HG03159 (cell line): ENCODE results near the gene RBBP8NL.
"Not testable (repeated sequence)": the region's sequence is repeated elsewhere in the genome, so short reads cannot be mapped to it uniquely, and the experiment has no call there.

Source experiments
- ATAC-seq: cut with Tn5 transposase; IDR thresholded peaks from one replicate; pipeline ENCODE4 v1.9.1; 2021; ENCODE audit warnings: mild to moderate bottlenecking, moderate library complexity; ENCODE audit not compliant: unreplicated experiment

Gene RBBP8NL

DNA sequence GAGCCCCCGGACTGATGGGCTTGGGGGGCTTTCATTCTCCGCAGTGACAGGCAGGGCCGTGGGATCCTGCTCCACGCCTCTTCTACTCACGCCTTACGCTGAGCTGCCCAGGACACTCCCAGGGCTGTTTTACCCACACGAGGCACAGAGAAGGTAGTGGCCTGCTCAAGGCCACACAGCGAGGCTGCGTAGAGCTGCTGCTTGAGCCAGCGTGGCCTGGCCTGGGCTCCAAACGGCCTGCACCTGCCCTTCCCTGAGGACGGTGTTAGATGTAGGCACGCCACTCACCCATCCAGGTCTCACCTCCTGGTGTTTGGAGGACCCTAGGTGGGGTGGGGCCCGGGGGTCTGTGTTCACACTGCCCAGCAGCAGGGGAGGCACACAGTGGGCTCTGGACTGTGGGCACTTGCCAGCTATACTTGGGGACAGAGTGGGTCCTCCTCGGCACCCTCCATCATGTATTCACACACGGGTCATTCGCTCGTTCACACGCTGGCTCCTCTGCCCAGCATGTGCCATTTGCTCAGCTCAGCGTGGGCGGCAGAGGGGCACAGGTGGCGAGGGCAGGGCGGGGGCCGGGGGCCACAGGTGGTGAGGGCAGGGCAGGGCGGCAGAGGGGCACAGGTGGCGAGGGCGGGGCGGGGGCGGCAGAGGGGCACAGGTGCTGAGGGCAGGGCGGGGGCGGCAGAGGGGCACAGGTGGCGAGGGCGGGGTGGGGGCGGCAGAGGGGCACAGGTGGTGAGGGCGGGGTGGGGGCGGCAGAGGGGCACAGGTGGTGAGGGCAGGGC lies 18.4 kb upstream of the RBBP8NL start:
- no peak for ATAC-seq

DNA sequence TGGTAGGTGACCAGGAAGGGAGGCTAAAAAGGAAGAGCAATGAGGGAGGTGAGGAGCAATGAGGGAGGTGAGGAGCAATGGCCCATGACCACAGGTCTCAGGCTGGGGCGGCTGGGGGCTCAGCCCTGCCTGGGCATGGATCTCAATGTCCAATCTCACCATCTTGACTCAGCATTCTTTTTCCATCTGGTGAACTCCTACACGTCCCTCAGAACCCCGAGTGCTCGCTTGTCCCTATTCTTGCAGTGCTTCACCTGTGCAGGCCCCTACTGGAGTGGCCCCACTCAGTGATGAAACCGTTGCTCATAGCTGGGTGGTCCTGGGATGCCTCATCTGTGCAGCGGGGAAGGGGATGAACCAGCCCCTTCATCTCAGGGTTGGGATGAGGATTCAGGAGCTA lies 16.9 kb upstream of the RBBP8NL start:
- no peak for ATAC-seq

DNA sequence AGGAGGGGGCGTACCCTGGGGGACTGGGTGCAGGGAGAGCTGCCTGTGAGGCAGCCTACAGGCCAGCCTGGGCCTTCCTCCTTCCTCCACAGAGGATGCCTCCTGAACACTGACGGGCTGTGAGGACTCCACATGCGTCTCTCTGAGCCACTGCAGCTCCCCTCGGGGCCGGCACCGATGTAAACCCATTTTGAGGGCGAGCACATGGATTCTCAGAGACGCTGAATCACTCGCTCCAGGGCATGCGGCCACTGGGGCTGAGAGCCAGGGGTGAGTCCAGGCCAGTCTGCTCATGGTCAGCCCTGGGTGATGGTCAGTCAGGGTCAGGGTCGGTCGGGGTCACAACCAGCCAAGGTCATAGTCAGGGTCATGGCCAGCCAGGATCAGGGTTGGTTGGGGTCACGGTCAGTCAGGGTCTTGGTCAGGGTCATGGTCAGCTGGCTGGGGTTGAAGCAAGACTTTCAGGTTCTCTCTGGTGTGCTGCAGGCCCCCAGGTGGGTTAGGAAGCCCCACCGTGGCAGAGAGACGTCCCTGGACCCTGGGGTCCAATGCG lies 14.7 kb upstream of the RBBP8NL start:
- no peak for ATAC-seq

DNA sequence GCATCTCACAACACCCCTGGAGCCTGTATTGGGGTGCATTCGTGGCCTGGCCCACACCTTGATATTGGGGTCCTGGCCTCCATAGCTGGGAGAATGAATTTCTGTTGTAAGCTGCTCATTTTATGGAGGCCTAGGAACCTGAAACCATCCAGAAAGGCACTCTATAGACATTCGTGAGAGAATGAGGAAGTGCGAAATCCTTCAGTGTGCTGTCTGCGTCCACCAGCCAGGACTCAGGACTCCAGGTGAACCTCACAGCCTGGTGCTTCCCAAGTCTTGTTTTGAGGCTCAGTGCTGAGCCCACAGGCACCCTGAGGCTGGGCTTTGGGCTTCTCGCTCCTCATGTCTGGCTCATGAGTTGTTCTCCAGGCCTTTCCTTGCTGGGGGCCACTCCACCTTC lies 11.9 kb upstream of the RBBP8NL start:
- ATAC-seq, result no peak

DNA sequence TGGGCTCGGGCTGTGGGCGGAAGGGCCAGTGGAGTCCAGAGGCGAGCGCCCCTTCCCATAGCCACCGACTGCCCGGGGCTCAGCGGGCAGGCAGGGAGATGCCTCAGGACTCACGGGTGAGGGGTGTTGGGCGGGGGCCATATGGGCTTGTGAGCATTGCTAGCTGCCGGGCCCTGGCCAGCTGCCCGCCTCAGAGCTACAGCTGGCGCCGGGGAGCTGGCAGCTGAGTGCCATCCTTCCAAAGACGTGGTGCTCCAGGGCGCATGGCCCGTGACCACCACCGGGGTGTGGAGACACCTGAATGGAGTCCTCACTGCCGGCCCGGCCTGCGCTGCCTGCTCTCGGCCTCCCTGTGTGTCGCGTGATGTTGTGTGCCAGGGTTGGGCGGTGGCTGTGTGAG lies 10.6 kb upstream of the RBBP8NL start:
- ATAC-seq, result no peak

DNA sequence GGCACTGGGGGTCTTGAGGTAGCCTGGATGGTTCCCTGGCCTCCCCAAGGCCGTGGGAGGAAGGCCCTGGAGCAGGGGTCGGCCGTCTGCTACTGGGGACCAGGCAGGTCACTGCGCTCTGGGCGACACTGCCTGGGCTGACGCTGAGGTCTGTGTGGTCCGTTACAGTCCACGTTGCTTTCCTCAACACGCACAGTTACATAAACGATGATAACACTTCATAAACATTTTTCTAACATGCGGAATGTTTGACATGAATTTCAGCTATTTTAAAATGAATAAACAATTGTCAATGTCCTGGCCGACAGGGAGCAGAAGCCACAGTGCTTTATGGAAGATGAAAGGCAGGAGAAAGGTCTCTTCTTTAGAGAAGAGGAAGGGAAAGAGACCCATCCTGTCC lies 10.2 kb upstream of the RBBP8NL start:
- ATAC-seq, result no peak

DNA sequence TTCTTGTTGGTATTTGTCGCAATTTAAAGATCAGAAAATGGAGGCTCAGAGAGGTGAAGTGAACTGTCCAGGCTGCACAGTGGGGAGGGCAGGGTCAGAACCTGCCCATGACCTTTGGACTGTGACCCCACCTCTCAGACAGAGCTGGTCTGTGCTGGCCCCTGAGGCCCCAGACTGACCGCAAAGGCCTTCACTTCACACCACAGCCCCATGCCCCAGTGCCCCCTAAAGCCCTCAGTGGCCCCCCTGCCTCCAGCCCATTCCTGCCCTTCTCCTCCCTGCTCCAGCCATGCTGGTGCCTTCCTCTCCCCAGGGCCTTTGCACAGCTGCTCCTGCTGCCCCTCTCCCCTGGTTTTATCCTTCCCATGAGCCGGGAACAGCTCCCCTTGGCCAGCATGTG lies 9.4 kb upstream of the RBBP8NL start:
- no peak for ATAC-seq

DNA sequence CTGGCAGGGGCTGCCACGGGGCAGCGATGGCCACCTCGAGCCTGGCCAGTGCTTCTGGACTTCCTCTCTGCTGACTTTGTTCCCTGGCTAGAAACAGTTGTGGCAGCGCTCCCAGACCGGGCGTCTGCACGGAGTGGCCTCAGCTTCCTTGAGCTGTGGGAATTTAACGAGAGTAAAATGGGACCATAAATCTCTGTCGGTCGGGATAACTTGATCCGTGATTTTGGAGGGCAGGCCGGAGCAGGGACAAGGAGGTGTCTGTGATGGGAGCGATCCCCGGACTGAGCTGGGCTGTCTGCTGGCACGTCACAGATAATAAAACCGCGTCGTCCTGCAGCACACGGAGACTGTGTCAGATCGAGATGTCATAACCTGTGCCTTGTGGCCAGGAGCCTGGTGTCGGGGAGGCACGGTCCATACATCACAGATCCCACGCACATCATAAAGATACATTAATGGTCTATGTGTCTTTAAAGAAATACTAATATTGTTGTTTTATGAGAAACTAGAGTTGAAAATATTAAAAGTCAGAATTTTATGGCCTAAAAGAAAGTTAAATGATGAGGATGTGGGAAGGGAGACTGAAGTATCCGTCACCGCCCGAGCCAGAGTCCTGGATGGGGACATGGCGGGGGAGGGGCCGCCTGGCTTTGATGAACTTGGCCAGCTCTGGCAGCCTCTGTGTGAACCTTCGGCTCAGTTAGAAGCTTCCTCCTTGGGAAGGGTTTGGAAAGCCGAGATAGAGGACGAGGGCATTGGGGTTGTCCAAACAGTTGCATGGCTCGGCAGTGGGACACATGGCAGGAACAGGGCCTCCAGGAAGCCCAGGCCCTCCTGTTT lies 6.5 kb upstream of the RBBP8NL start:
- no peak for ATAC-seq

DNA sequence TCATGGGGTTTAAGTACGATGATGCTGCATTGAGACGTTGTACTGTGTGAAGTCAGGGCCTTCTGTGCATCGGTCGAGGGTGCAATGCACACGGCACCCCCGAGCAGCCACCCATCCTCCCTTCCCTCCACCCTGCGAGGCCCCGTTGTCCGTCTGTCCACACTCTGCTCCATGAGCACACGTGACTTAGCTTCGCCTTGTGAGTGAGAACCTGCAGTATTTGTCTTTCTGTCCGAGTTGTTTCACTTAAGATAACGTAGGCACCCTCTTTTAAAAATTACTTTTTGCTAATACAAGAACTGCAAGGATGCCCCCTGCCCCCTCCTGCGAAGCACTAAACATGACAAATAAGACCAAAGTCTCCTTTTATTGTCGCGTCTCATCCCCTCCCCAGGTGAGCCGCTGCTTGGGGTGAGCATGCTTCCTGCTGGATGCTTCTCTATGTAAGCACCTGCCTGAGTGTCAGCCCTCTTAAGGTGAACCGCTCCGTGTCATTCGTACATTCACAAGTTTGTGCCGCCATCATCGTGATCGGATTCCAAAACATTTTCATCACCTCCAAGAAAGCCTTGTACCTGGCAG lies 3.6 kb upstream of the RBBP8NL start:
- no peak for ATAC-seq

DNA sequence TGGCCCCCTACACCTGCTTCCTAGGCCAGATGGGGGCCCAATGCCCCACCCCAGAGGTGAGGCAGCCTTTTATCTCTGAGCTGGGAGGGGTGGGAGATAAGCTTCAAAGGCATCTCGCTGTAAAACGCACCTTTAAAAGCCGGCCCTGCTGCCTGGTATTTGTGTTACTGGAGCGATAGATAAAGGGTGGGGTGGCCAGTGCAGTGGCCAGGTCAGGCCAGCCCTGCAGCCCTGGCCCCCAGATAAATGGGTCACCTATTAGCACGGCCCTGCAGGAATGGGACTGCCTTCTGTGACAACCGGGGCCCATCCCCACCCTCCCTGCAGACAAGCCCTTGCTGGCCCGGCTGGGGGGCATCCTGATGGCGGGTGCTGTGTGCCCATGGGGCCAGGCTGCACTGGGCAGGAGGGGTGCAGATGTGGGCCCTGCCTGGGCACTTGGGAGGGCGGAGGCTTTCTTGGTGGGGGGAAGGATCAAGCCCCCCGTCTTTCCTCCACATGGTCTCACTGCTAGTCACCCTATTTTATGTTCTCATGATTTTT lies 3.0 kb upstream of the RBBP8NL start:
- ATAC-seq, result no peak

DNA sequence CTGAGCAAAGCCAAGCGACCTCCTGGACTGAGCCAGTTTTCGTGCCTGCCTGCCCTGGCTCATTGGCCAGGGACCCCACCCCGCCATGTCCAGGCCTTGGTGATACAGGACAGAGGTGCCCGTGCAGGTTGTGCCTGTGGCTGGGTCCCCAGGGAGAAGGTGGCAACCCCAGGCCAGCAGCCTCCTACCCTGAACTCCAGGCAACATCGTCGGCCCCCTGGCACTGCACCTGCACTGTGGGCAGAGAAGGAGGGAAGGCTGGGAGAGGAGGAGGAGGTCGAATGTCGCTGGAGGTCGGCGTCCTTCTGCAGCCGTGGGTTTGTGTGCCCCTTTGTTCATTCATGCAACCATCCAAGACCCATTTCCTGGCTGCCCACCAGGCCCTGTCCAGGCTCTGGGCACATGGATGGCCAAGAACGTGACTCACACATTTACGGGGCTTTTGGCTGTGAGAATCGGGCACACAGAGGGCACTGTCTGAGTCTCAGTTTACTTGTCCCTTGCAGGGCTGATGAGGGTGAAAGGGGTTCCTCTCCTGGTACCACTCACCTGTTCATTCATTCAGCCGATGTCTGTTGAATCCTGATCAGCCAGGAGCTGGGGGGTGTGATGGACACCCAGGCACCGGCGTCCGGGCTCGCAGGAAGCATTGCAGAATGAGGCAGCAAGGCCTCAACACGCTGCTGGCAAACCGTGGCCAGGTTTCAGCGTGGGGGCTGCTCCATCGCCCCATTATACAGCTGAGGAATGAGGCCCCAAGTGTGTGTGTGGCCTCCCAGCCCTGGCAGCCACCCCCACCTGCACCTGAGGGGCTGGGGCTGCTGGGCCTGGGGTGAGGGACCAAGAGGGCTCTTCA lies 2.3 kb upstream of the RBBP8NL start:
- no peak for ATAC-seq

DNA sequence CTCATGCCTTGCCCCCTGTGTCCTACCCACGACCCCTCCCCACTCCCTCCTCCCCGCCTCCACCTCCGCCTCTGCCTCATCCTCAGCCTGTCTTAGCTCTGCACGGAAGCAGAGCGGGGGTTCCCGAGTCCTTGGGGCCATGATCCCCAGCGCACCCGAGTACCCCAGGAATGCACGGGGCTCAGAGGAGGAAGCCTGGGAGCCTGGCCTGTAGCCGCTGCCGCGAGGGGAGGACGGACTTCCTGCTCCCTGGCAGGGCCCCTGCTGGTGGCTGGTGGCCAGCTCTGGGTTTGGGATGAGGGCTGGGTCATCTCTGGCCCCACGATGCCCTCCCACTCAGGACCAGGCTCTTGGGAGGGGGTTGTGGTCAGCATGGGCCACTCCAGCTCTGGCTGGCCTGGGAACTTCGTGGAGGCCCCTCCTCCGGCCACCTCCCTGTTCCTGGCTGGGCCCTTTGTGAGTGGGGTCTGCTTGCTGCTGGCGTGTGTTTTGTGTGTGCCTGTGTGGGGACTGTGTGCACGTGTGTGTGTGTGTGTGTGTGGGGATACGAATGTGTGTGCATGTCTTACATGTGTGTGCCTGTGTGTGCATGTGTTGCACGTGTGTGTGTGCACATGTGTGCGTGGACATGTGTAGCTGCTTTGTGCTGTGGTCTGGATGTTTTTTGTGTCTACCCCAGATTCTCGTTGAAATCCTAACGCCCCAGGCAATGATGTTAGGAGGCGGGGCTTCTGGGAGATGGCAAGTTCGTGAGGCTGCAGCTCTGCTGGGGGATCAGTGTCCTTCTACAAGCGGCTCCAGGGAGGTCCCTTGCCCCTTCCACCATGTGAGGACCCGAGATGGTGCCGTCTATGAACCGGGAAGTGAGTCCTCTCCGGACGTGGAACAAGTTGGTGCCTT lies 1.3 kb upstream of the RBBP8NL start:
- ATAC-seq, result no peak

DNA sequence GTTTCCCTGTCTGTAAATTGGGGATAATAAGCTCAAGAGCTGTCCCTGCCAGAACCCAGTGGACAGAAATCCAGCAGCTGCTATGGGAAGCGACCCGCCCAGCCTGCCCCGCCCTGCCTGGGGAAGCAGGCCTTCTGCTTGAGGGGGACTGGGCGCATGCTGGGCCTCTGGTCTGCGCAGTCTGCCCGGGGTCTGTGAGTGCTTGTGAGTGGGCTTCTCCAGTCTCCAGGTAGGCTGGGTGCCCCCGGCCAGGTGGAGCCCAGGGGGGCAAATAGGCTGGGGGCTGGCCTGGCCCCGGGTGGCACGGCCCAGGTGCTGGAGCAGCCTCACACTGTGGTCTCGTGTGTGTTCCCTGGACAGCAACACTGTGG lies 648 bp upstream of the RBBP8NL start:
- ATAC-seq, result no peak

DNA sequence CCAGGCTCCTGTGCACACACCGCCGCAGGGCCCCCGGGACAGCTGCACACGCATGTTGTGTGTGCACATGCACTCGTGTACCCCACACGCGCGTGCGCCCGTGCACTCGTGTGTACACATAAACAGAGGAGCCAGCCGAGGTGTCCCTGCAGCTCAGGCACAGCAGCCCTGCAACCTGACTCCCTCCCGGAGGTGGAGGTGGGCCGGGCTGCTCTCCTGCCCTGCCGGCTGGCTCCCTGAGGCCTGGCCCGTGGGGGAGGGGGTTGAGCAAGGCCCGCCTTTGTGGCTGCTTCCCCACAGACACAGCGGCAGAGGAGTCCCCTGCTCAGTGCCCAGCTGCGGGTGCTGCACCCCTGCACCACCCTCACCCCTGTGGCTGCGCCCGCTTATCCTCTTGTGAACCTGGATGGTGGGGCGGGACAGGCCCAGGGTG lies 624 bp downstream of the RBBP8NL start:
- ATAC-seq, result no peak

DNA sequence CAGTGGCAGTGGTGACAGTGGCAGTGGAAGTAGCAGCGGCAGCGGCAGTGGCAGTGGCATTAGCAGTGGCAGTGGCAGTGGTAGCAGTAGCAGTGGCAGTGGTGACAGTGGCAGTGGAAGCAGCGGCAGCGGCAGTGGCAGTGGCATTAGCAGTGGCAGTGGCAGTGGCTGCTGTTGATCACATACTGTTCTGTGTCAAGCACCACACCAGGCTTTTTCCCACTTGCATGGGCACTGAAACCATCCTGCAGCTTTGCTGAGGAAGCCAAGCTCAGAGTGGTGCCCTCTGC lies 1.3 kb downstream of the RBBP8NL start:
- not testable (repeated sequence) for ATAC-seq

DNA sequence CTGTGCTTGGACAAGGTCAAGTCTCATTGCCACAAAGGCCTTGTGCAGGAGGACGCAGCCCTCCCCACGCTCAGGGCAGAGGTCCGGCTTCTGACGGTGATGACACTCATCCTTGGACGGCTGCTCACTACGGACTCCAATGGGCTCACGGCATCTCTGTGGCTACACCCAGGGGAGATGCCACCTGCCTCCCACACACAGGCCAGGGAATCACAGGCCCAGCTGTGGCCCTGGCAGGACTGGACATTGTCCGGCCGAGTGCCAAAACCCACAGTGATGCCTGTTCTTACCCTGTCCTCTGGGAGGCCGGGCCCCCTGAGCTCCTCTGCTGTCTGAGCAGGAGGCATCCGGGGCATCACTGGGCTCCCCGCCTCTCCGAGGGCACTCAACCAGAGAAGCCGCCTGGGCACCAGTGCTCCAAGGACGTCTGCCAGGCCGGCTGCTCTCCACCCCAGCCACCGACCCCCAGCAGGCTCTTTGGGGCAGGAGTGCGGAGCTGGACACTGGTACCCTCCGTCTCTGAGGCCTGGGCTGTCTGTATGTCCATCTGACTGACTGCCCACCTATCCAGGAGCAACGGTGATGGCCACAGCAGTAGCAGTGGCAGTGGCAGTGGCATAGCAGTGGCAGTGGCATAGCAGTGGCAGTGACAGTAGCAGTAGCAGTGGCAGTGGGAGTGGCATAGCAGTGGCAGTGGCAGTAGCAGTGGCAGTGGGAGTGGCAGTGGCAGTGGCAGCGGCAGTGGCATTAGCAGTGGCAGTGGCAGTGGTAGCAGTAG lies 1.9 kb downstream of the RBBP8NL start:
- no peak for ATAC-seq

DNA sequence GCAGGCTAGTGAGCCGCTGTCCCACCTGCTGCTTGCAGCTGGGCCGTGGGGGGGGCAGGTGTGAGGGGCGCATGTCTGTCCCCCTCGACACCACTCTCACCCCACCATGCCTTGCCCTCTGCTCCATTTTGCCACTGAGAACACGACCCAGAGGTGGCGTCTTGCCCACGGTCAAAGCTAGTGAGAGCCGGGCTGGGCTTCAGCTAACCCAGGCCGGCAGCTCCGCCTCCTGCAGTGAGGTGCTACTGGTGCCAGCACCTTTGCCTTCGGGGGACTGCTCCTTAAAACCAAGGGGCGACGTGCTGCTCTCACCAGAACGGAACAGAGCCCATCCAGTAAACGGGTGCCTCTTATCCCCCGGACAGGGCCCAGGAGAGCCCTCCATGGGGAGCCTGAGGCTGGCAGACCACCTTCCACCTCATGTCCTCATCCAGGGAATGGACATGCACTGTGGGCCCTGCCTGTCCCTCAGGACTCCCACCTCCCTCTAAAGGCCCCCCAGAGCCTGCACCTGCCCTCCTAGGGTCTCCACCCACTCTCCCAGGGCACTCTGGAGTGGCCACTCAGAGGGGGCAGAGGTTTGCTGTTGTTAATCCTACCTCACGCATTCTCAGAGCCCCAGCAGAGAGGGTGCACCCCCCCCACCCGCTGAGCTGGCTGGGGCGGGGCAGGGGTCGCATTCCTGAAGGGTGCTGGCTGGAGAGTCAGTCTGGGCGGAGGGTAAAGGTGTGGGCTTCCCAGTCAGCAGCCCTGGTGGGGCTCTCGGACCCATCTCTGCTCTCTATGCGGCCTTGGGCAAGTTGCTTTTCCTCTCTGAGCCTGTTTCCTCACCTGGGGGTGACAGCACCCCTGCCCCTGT lies 2.9 kb downstream of the RBBP8NL start:
- no peak for ATAC-seq

DNA sequence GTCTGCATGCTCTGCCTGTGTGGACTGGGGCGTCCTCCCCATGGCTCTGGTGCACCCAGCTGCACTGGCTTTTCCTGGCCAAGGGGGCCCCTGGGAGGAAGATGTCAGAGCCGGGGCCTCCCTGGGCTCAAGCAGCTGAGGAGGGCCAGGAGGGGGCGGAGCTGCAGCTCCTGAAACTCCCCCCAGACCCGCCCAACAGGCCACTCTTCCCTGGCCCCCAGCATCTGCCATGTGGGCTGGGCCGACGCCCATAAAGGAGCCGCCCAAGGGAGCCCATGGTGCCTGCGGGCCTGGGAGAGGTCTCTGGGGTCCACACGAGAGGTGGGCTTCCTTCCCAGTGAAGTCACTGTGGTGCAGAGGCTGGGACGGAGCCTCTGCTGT lies 4.0 kb downstream of the RBBP8NL start:
- ATAC-seq, result no peak
